Caki2 (cell line): ENCODE data around the gene HTR3A. TPM values are rescaled to one million over a fixed set of nuclear protein-coding genes. Genes with fewer than 3 reads are reported as not detected.

Experiments used
- DNase-seq: peaks from one replicate; pipeline ENCODE4 v3.0.0-alpha.2; 2015; ENCODE audit warnings: low read depth
- in situ Hi-C: cut with HindIII; loops from 2 replicates; pipeline ENCODE4 v1.10.0; 2016; ENCODE audit warnings: low sequenced_read_pairs, low pct_unique_long_range_greater_than_20kb, mixed read lengths
- total RNA-seq: library from RNA; depleted of rRNA; stranded (reverse); fragments of >200 nt; shearing (Covaris generic); gene quantifications from 2 replicates; pipeline ENCODE4 v1.2.3, GENCODE V29; 2014; ENCODE audit warnings: low replicate concordance; rRNA removed

Gene HTR3A
- total RNA-seq, 1 experiment from 2014 or later, result not detected

DNA sequence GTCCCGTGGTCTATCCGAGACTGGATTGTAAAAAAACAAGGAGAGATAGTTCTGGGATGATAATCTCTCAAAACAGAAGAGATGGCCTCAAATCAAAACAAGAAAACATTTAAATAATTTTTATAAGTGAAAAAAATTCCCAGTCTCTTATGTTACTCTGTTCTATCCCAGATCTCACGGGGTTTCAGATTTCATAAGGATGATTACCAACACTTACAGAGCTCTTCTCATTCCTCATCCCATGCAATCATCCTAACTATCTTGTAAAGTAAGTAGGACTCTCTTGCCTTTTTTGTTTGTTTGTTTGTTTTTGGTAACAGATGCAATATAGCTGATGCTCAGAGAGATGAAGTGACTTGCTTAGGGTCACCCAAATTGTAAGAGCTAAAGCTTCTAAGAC is 64.6 kb downstream of the HTR3A start:
- in situ Hi-C loops, result no loop called here
- no peak for DNase-seq

Other genes starting within 250 kb of the HTR3A start
- gene ZW10, start 201.4 kb upstream of the HTR3A start, total RNA-seq, result 9.9 and 12.7 TPM in 2 replicates
- not detected in 2 replicates for gene CLDN25, start 195.3 kb upstream of the HTR3A start, total RNA-seq
- 16.8 and 24.9 TPM in 2 replicates for gene USP28, start 99.5 kb upstream of the HTR3A start, total RNA-seq
- gene HTR3B, start 70.3 kb upstream of the HTR3A start, total RNA-seq, result not detected in 2 replicates
- gene ZBTB16, start 84.6 kb downstream of the HTR3A start, total RNA-seq, result not detected in 2 replicates